Prostate gland (tissue), 2 donors: ENCODE data around the gene ITPR1.

Experiments used
- POLR2A ChIP-seq: fragments of 450-650 bp; IDR thresholded peaks from one replicate; pipeline ENCODE4 v1.6.1; 2016; ENCODE audit warnings: antibody characterized with exemption, mild to moderate bottlenecking
- TF ChIP-seq, protein P1 (sequence below), 4 experiments: fragments of 200-600 bp in 2 of 4; fragments of 450-650 bp in 2 of 4; sonication (generic) in 2 of 4; IDR thresholded peaks; 1 replicate in 3 of 4; 2 replicates in 1 of 4; pipeline ENCODE4 v1.5.1; 2016 to 2019; ENCODE audit warnings: antibody characterized with exemption in 4 of 4, mild to moderate bottlenecking in 2 of 4, moderate library complexity in 2 of 4

DNA sequence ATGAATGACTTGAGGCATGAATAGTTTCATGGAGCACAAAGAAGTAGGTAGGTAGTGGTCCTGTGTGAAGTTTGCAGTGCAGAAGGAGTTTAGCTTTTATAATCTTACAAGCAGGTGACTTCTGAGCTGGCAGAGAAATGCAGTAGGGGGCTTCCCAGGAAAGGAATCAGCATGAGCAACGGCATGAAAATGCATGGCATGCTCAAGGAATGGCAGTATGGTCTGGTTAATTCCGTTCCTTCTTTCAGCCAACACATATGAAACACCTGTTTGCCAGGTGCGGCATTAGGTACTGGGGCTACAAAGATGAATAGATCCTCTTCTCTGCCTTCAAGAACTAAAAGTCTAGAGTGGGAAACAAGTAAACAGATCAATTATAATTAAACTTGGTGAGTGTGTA, 348.1 kb downstream of the ITPR1 start:
- TF ChIP-seq, protein P1, sequence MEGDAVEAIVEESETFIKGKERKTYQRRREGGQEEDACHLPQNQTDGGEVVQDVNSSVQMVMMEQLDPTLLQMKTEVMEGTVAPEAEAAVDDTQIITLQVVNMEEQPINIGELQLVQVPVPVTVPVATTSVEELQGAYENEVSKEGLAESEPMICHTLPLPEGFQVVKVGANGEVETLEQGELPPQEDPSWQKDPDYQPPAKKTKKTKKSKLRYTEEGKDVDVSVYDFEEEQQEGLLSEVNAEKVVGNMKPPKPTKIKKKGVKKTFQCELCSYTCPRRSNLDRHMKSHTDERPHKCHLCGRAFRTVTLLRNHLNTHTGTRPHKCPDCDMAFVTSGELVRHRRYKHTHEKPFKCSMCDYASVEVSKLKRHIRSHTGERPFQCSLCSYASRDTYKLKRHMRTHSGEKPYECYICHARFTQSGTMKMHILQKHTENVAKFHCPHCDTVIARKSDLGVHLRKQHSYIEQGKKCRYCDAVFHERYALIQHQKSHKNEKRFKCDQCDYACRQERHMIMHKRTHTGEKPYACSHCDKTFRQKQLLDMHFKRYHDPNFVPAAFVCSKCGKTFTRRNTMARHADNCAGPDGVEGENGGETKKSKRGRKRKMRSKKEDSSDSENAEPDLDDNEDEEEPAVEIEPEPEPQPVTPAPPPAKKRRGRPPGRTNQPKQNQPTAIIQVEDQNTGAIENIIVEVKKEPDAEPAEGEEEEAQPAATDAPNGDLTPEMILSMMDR (IDR thresholded peaks at IDR 0.05): no peak
- TF ChIP-seq POLR2A: no peak
